ENCODE data around the gene ANKMY2. TPM values are rescaled to one million over a fixed set of nuclear protein-coding genes. Genes with fewer than 3 reads are reported as not detected.

ANKMY2 gene
- total RNA-seq, 2 experiments from 2014 or later, result 10.3 to 15.2 TPM

DNA sequence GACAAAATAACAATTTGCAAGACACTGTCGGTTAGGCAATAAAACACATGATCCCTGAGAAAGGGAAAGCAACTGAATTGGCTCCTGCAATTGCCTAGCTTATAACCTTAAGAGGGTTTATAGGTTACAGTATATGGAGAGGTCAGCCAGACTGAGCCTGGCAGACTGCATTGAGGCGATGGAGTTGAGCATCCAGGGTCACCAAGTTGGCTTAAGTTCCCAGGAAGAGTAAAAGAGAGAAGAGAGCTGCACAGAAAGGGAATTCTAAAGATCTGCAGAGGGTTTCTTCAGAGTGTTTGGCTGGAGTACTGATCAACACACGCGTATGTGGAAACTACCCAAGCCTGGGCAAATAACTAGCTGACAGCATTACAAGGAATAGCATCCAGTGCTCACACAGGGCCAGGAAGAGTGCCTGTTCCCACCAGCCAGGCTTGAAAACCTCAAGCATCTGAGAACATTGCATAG lies 11.2 kb downstream of the ANKMY2 start:
- H3K9me2 ChIP-seq (ENCODE audit: insufficient read depth, low read length), result no peaks in the 10 kb centered on the region
- no peaks in the 10 kb centered on the region for H3K4me1 ChIP-seq (ENCODE audit: insufficient read depth, low read length, poor library complexity, severe bottlenecking)
- ChIA-PET POLR2A (interaction anchor here (1.0 to 2.6 kb wide), 4 partner anchors 7 to 12 kb away, joined by 4 to 12 read pairs (median 5); partner anchors contain the start of genes ANKMY2 and BZW2), CTCF (ENCODE audit: unreplicated experiment) (no interaction called here)
- H3K36me3 ChIP-seq (ENCODE audit: insufficient read depth, low read length), result no peaks in the 10 kb centered on the region
- intact Hi-C loops (cut with micrococcal nuclease; ENCODE audit: unreplicated experiment), result no loop called here
- DNase-seq (ENCODE audit: low spot score), result no peak
- BruUV-seq (replicated peaks), result no TSS peak
- TF ChIP-seq EZH2phosphoT487 (IDR thresholded peaks at IDR 0.05; ENCODE audit: borderline replicate concordance, low read depth, low read length), result no peak
- TF ChIP-seq, protein P1, sequence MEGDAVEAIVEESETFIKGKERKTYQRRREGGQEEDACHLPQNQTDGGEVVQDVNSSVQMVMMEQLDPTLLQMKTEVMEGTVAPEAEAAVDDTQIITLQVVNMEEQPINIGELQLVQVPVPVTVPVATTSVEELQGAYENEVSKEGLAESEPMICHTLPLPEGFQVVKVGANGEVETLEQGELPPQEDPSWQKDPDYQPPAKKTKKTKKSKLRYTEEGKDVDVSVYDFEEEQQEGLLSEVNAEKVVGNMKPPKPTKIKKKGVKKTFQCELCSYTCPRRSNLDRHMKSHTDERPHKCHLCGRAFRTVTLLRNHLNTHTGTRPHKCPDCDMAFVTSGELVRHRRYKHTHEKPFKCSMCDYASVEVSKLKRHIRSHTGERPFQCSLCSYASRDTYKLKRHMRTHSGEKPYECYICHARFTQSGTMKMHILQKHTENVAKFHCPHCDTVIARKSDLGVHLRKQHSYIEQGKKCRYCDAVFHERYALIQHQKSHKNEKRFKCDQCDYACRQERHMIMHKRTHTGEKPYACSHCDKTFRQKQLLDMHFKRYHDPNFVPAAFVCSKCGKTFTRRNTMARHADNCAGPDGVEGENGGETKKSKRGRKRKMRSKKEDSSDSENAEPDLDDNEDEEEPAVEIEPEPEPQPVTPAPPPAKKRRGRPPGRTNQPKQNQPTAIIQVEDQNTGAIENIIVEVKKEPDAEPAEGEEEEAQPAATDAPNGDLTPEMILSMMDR (conservative IDR thresholded peaks at IDR 0.05; ENCODE audit: low read length), result no peak
- no peaks in the 10 kb centered on the region for H3K9me3 ChIP-seq (ENCODE audit: low read length)
- no peak overlapping the region for H2AFZ ChIP-seq (ENCODE audit: low read length)
- no peak overlapping the region for H3K4me3 ChIP-seq (ENCODE audit: low read depth, low read length, poor library complexity, severe bottlenecking)
- no peak overlapping the region for H3K27ac ChIP-seq (ENCODE audit: low read depth, low read length, poor library complexity, severe bottlenecking)
- H3K4me2 ChIP-seq (ENCODE audit: low read length), result no peak overlapping the region
- H3K79me2 ChIP-seq (ENCODE audit: insufficient read depth, low read depth, low read length), result no peaks in the 10 kb centered on the region
- H4K20me1 ChIP-seq (ENCODE audit: insufficient read depth, low read length), result 0 out of 2 replicates have a peak, but pooled peaks cover 3% of the 10 kb centered on the region

GRCh38 chr7:16630654-16631053 lies 14.9 kb downstream of the ANKMY2 start:
- H3K4me1 ChIP-seq (ENCODE audit: insufficient read depth, low read length, poor library complexity, severe bottlenecking), result no peaks in the 10 kb centered on the region
- no peak overlapping the region for H3K4me3 ChIP-seq (ENCODE audit: low read depth, low read length, poor library complexity, severe bottlenecking)
- no peak overlapping the region for H3K4me2 ChIP-seq (ENCODE audit: low read length)
- H3K36me3 ChIP-seq (ENCODE audit: insufficient read depth, low read length), result no peaks in the 10 kb centered on the region
- CTCF ChIA-PET (ENCODE audit: unreplicated experiment), result no interaction called here
- TF ChIP-seq, protein P1 (conservative IDR thresholded peaks at IDR 0.05; ENCODE audit: low read length), result no peak
- no peak for TF ChIP-seq EZH2phosphoT487 (IDR thresholded peaks at IDR 0.05; ENCODE audit: borderline replicate concordance, low read depth, low read length)
- BruUV-seq (replicated peaks), result no TSS peak
- no peak for DNase-seq (ENCODE audit: low spot score)
- H3K27ac ChIP-seq (ENCODE audit: low read depth, low read length, poor library complexity, severe bottlenecking), result no peak overlapping the region
- POLR2A ChIA-PET, result interaction anchor here (1.8 kb wide), 2 partner anchors 10 to 11 kb away, joined by 4 to 9 read pairs; no protein-coding TSS in a partner anchor
- no peaks in the 10 kb centered on the region for H3K9me3 ChIP-seq (ENCODE audit: low read length)
- H2AFZ ChIP-seq (ENCODE audit: low read length), result no peak overlapping the region
- H4K20me1 ChIP-seq (ENCODE audit: insufficient read depth, low read length), result 0 out of 2 replicates have a peak, but pooled peaks cover 3% of the 10 kb centered on the region
- no peaks in the 10 kb centered on the region for H3K79me2 ChIP-seq (ENCODE audit: insufficient read depth, low read depth, low read length)
- no peaks in the 10 kb centered on the region for H3K9me2 ChIP-seq (ENCODE audit: insufficient read depth, low read length)
- intact Hi-C loops (cut with micrococcal nuclease; ENCODE audit: unreplicated experiment), result no loop called here

GRCh38 chr7:16627236-16627635 lies 18.3 kb downstream of the ANKMY2 start:
- POLR2A ChIA-PET, result no interaction called here
- intact Hi-C loops (cut with micrococcal nuclease; ENCODE audit: unreplicated experiment), result no loop called here
- no peaks in the 10 kb centered on the region for H3K9me2 ChIP-seq (ENCODE audit: insufficient read depth, low read length)
- no peak overlapping the region for H2AFZ ChIP-seq (ENCODE audit: low read length)
- 0 out of 2 replicates have a peak, but pooled peaks cover 5% of the 10 kb centered on the region for H3K36me3 ChIP-seq (ENCODE audit: insufficient read depth, low read length)
- no TSS peak for BruUV-seq (replicated peaks)
- DNase-seq (ENCODE audit: low spot score), result no peak
- H3K79me2 ChIP-seq (ENCODE audit: insufficient read depth, low read depth, low read length), result no peaks in the 10 kb centered on the region
- no peaks in the 10 kb centered on the region for H4K20me1 ChIP-seq (ENCODE audit: insufficient read depth, low read length)
- H3K9me3 ChIP-seq (ENCODE audit: low read length), result no peaks in the 10 kb centered on the region
- no peaks in the 10 kb centered on the region for H3K4me1 ChIP-seq (ENCODE audit: insufficient read depth, low read length, poor library complexity, severe bottlenecking)
- no peak overlapping the region for H3K27ac ChIP-seq (ENCODE audit: low read depth, low read length, poor library complexity, severe bottlenecking)
- no peak overlapping the region for H3K4me2 ChIP-seq (ENCODE audit: low read length)
- TF ChIP-seq EZH2phosphoT487 (IDR thresholded peaks at IDR 0.05; ENCODE audit: borderline replicate concordance, low read depth, low read length), result no peak
- TF ChIP-seq, protein P1 (conservative IDR thresholded peaks at IDR 0.05; ENCODE audit: low read length), result no peak
- no peak overlapping the region for H3K4me3 ChIP-seq (ENCODE audit: low read depth, low read length, poor library complexity, severe bottlenecking)
- CTCF ChIA-PET (ENCODE audit: unreplicated experiment), result no interaction called here

All from OCI-LY7 (cell line).